ENCODE measurements around the gene FRMPD4. TPM values are rescaled to one million over a fixed set of nuclear protein-coding genes. Genes with fewer than 3 reads are reported as not detected.
A peak's percentile ranks its signal among the peaks of the same experiment; 100 is the strongest.

Gene FRMPD4
- total RNA-seq: 2.8 TPM
- long read RNA-seq, partial matches to known transcripts: 1 of 3 reads
- long read RNA-seq, other reads (novel, unspliced or antisense): 2 of 3 reads

GRCh38 chrX:12138361-12139313 lies at the start of gene FRMPD4:
FRMPD4 (plus strand) TSS chrX:12138473; CDS start chrX:12138972, 499 bp downstream.
- TF ChIP-seq CTCF (IDR thresholded peaks at IDR 0.05; ENCODE audit: borderline replicate concordance): peak; percentile 36
- Histone ChIP-seq H3K4me1 (no peaks in the 10 kb centered on the region), H3K4me3 (peak within 1 kb of the TSS; percentile 60), H3K27me3 (ENCODE audit: low read depth) (peaks cover 13% of the 10 kb centered on the region), H3K27ac (replicated peaks) (no peak within 1 kb of the TSS), H3K36me3 (no peaks in the 10 kb centered on the region), H3K9me3 (replicated peaks) (no peaks in the 10 kb centered on the region)
- DNase-seq: no peak
- intact Hi-C loops (cut with micrococcal nuclease): no loop called here

DNA sequence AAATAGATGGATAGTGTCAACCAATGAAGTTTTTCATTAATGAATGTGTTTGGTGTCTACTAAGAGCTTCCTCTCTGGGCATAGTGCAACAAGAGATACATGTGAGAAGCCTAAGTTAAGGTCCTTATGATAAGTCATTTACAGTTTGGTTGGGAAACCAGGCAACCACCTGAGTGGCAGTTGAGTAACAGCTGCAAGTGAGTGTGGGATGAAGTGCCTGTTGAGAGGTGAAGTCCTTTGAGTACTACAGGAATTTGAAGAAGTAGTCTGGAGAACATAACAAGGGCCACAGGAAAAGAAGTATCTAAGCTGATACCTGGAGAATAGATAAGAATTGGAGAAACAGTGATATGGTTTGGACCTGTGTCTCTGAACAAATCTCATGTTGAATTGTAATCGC lies 48.5 kb upstream of the FRMPD4 start:
- no peak overlapping the region for H3K27ac ChIP-seq (replicated peaks)
- H3K9me3 ChIP-seq (replicated peaks): no peaks in the 10 kb centered on the region
- no peak overlapping the region for H3K4me3 ChIP-seq
- intact Hi-C loops (cut with micrococcal nuclease): no loop called here
- H3K27me3 ChIP-seq (ENCODE audit: low read depth): no peaks in the 10 kb centered on the region
- no peak for TF ChIP-seq CTCF (IDR thresholded peaks at IDR 0.05; ENCODE audit: borderline replicate concordance)
- no peak for DNase-seq
- no peaks in the 10 kb centered on the region for H3K36me3 ChIP-seq
- H3K4me1 ChIP-seq: no peaks in the 10 kb centered on the region

- TF ChIP-seq CTCF (IDR thresholded peaks at IDR 0.05; ENCODE audit: borderline replicate concordance): no peak
- Histone ChIP-seq H3K27me3 (ENCODE audit: low read depth) (no peaks in the 10 kb centered on the region), H3K36me3 (no peaks in the 10 kb centered on the region), H3K4me3 (no peak overlapping the region), H3K9me3 (replicated peaks) (no peaks in the 10 kb centered on the region), H3K4me1 (no peaks in the 10 kb centered on the region), H3K27ac (replicated peaks) (no peak overlapping the region)
- no peak for DNase-seq
- intact Hi-C loops (cut with micrococcal nuclease): no loop called here
Measured at GRCh38 chrX:12113321-12113720, 25.0 kb upstream of the FRMPD4 start.

DNA sequence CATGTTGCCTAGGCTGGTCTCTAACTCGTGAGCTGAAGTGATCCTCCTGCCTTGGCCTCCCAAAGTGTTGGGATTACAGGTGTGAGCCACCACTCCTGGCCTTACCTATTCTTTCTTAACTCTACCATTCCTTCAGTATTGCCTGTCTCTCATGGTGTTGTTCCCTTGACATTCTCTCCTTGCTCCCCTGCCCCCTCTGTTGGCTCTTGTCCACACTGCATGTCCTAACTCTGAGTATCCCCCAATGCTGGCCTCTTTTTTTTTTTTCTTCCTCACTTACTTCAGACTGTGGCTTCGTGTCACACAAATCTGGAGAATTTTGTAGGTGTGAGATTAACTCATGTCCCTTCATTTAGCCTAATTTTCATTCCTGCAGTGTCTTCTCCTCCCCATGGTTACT lies 22.9 kb upstream of the FRMPD4 start:
- no peak overlapping the region for H3K27ac ChIP-seq (replicated peaks)
- TF ChIP-seq CTCF (IDR thresholded peaks at IDR 0.05; ENCODE audit: borderline replicate concordance): no peak

DNA sequence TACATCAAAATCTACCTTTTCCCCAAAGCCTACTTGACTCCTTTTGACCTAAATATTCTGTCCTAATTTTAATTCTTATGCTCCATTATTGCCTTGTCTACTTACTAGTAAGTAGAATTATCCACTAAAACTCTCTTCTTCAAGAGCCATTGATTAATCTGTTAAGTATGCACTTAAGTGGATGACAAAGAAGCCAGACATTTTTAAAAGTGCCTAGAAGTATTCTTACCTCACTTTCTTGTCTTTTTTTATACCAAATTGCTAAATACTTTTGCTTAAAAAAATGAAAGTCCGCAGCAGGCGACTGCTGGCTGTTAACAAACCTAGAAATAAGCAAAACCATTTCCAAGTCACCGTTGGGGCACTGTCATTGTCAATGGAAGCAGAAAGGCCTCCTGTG lies 20.1 kb upstream of the FRMPD4 start:
- Histone ChIP-seq H3K27me3 (ENCODE audit: low read depth) (no peaks in the 10 kb centered on the region), H3K4me1 (no peaks in the 10 kb centered on the region), H3K27ac (replicated peaks) (no peak overlapping the region), H3K36me3 (no peaks in the 10 kb centered on the region), H3K9me3 (replicated peaks) (no peaks in the 10 kb centered on the region), H3K4me3 (no peak overlapping the region)
- TF ChIP-seq CTCF (IDR thresholded peaks at IDR 0.05; ENCODE audit: borderline replicate concordance): no peak
- intact Hi-C loops (cut with micrococcal nuclease): no loop called here
- DNase-seq: no peak

More for the DNA sequence above, 22.9 kb upstream of the FRMPD4 start:
- no peak for DNase-seq
- H3K36me3 ChIP-seq: no peaks in the 10 kb centered on the region
- H3K4me1 ChIP-seq: no peaks in the 10 kb centered on the region
- intact Hi-C loops (cut with micrococcal nuclease): no loop called here
- no peak overlapping the region for H3K4me3 ChIP-seq
- no peaks in the 10 kb centered on the region for H3K27me3 ChIP-seq (ENCODE audit: low read depth)
- no peaks in the 10 kb centered on the region for H3K9me3 ChIP-seq (replicated peaks)
